ENCODE measurements around the gene MELTF.

MELTF gene

GRCh38 chr3:197019535-197019934 lies 10.1 kb downstream of the MELTF start:
- no peak for TF ChIP-seq CTCF (IDR thresholded peaks at IDR 0.05; ENCODE audit: extremely low read depth, missing control alignments)
- DNase-seq (ENCODE audit: low spot score): no peak

- TF ChIP-seq CTCF (IDR thresholded peaks at IDR 0.05; ENCODE audit: extremely low read depth, missing control alignments): no peak
- no peak for DNase-seq (ENCODE audit: low spot score)
These were observed 10.6 kb downstream of the MELTF start for GRCh38 chr3:197019021-197019420.

- DNase-seq (ENCODE audit: low spot score): no peak
- no peak for TF ChIP-seq CTCF (IDR thresholded peaks at IDR 0.05; ENCODE audit: extremely low read depth, missing control alignments)
These were observed 12.6 kb downstream of the MELTF start for GRCh38 chr3:197017003-197017402.

GRCh38 chr3:197015790-197016736 lies 13.6 kb downstream of the MELTF start:
- no peak for DNase-seq (ENCODE audit: low spot score)
- no peak for TF ChIP-seq CTCF (IDR thresholded peaks at IDR 0.05; ENCODE audit: extremely low read depth, missing control alignments)

- no peak for DNase-seq (ENCODE audit: low spot score)
- no peak for TF ChIP-seq CTCF (IDR thresholded peaks at IDR 0.05; ENCODE audit: extremely low read depth, missing control alignments)
These were observed 14.6 kb downstream of the MELTF start for GRCh38 chr3:197014942-197015575.

- no peak for DNase-seq (ENCODE audit: low spot score)
- no peak for TF ChIP-seq CTCF (IDR thresholded peaks at IDR 0.05; ENCODE audit: extremely low read depth, missing control alignments)
These were observed 15.6 kb downstream of the MELTF start for GRCh38 chr3:197014024-197014423.

GRCh38 chr3:197012540-197012883 lies 17.1 kb downstream of the MELTF start:
- no peak for DNase-seq (ENCODE audit: low spot score)
- no peak for TF ChIP-seq CTCF (IDR thresholded peaks at IDR 0.05; ENCODE audit: extremely low read depth, missing control alignments)

Data from GM20000 (cell line).